Measurements from ENCODE around the gene CHN1. TPM values are rescaled to one million over a fixed set of nuclear protein-coding genes. Genes with fewer than 3 reads are reported as not detected.
A peak's percentile ranks its signal among the peaks of the same experiment; 100 is the strongest.

The CHN1 gene
- total RNA-seq, 6 donors from 2014 or later = 7.2 to 27.1 (median 11.0) TPM

GRCh38 chr2:174781298-174781697 is 223.9 kb downstream of the CHN1 start:
- 87 to 92% methylated on average over 8 to 9 of the region's 9 CpGs for WGBS, 2 donors
- no peaks in the 10 kb centered on the region for H3K9me3 ChIP-seq
- no peak for TF ChIP-seq POLR2A (IDR thresholded peaks at IDR 0.05)
- no peak for TF ChIP-seq EP300 (IDR thresholded peaks at IDR 0.05)
- H3K27ac ChIP-seq = no peak overlapping the region
- ATAC-seq (ENCODE audit: low FRiP score in 2 of 2) (no peak), DNase-seq (no peak)
- H3K4me3 ChIP-seq = no peak overlapping the region
- peaks cover 0 to 14% (median 6%) of the 10 kb centered on the region in 4 donors for H3K4me1 ChIP-seq
- no peaks in the 10 kb centered on the region for H3K36me3 ChIP-seq
- H3K27me3 ChIP-seq = no peaks in the 10 kb centered on the region

DNA sequence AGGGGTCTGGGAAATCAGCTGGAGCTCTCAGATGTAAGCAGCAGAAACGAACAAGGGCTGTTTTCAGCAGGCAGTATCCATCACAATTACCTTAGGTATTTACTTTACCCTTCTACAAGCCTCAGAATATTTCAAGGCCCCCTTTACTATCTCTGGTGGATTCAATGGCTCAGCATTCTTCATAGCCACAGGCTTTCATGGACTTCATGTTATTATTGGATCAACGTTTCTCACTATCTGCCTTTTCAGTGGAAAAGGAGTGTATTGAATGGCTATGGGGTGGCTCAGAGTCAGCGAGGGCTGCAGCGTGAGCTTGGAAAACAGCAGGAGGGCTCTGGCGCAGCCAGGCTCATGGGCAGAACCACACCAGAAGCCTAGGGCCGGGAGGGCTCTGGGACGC is 224.3 kb downstream of the CHN1 start:
- Histone ChIP-seq H3K36me3 (no peaks in the 10 kb centered on the region), H3K27ac (no peak overlapping the region), H3K27me3 (no peaks in the 10 kb centered on the region), H3K4me1 (peaks cover 0 to 14% (median 6%) of the 10 kb centered on the region in 4 donors), H3K9me3 (no peaks in the 10 kb centered on the region), H3K4me3 (no peak overlapping the region)
- 90 to 95% methylated on average over 7 of the region's 7 CpGs for WGBS, 2 donors
- TF ChIP-seq, protein P1, sequence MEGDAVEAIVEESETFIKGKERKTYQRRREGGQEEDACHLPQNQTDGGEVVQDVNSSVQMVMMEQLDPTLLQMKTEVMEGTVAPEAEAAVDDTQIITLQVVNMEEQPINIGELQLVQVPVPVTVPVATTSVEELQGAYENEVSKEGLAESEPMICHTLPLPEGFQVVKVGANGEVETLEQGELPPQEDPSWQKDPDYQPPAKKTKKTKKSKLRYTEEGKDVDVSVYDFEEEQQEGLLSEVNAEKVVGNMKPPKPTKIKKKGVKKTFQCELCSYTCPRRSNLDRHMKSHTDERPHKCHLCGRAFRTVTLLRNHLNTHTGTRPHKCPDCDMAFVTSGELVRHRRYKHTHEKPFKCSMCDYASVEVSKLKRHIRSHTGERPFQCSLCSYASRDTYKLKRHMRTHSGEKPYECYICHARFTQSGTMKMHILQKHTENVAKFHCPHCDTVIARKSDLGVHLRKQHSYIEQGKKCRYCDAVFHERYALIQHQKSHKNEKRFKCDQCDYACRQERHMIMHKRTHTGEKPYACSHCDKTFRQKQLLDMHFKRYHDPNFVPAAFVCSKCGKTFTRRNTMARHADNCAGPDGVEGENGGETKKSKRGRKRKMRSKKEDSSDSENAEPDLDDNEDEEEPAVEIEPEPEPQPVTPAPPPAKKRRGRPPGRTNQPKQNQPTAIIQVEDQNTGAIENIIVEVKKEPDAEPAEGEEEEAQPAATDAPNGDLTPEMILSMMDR (IDR thresholded peaks at IDR 0.05) = no peak
- TF ChIP-seq POLR2A (IDR thresholded peaks at IDR 0.05) (no peak), EP300 (IDR thresholded peaks at IDR 0.05) (no peak), POLR2AphosphoS5 (IDR thresholded peaks at IDR 0.05) (no peak)
- ATAC-seq (ENCODE audit: low FRiP score in 2 of 2) (no peak), DNase-seq (no peak)

DNA sequence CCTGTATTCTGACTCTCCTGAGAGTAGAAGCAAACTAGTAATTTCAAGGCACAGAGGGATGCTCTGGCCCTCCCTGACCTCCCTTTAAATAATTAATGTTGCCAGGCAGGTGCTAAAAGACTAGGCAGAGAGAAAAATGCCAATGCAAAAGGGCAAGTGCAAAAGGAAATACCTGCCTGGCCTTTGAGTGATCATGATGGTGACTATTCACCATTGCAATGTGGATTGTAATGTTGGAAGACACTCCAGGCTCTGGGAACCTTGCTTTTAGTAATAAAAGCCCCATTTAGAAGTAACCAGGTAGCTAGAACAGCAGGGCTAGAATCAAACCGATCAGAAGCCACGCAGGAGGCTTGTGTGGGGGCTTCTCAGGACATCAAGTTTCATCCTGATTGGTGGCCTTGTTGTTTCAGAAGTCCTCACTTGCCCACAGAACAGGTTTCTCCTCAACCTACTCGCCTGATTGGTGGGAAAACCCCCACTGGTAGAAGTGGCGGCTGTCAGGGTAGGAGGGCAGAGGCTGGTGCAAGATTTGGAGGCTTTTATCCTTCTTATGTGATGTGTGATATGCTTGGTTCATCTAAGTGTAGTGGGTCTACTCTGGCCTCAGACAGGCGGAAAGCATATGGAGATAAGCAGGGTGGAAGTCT is 224.9 kb downstream of the CHN1 start:
- TF ChIP-seq POLR2A (IDR thresholded peaks at IDR 0.05) = no peak
- TF ChIP-seq EP300 (IDR thresholded peaks at IDR 0.05) = no peak
- TF ChIP-seq POLR2AphosphoS5 (IDR thresholded peaks at IDR 0.05) = no peak
- TF ChIP-seq, protein P1 (IDR thresholded peaks at IDR 0.05) = no peak
- no peaks in the 10 kb centered on the region for H3K27me3 ChIP-seq
- no peaks in the 10 kb centered on the region for H3K36me3 ChIP-seq
- 81 to 97% methylated on average over 5 of the region's 5 CpGs for WGBS, 2 donors
- DNase-seq (no peak), ATAC-seq (ENCODE audit: low FRiP score in 2 of 2) (no peak)
- H3K4me3 ChIP-seq = no peak overlapping the region
- H3K4me1 ChIP-seq = peaks cover 0 to 14% (median 6%) of the 10 kb centered on the region in 4 donors
- H3K9me3 ChIP-seq = no peaks in the 10 kb centered on the region
- H3K27ac ChIP-seq = no peak overlapping the region

GRCh38 chr2:174779361-174779928 is 225.7 kb downstream of the CHN1 start:
- Histone ChIP-seq H3K36me3 (no peaks in the 10 kb centered on the region), H3K4me3 (no peak overlapping the region), H3K27me3 (no peaks in the 10 kb centered on the region), H3K27ac (peak overlapping the region in 2 of 4 donors; percentile 36 to 72), H3K9me3 (no peaks in the 10 kb centered on the region), H3K4me1 (peaks cover 0 to 14% (median 6%) of the 10 kb centered on the region in 4 donors)
- 90 to 91% methylated on average over 5 of the region's 5 CpGs for WGBS, 2 donors
- ATAC-seq (ENCODE audit: low FRiP score in 2 of 2) (no peak), DNase-seq (no peak)
- TF ChIP-seq, protein P1 (IDR thresholded peaks at IDR 0.05) = no peak
- TF ChIP-seq POLR2A (IDR thresholded peaks at IDR 0.05) (no peak), EP300 (IDR thresholded peaks at IDR 0.05) (no peak), POLR2AphosphoS5 (IDR thresholded peaks at IDR 0.05) (no peak)

DNA sequence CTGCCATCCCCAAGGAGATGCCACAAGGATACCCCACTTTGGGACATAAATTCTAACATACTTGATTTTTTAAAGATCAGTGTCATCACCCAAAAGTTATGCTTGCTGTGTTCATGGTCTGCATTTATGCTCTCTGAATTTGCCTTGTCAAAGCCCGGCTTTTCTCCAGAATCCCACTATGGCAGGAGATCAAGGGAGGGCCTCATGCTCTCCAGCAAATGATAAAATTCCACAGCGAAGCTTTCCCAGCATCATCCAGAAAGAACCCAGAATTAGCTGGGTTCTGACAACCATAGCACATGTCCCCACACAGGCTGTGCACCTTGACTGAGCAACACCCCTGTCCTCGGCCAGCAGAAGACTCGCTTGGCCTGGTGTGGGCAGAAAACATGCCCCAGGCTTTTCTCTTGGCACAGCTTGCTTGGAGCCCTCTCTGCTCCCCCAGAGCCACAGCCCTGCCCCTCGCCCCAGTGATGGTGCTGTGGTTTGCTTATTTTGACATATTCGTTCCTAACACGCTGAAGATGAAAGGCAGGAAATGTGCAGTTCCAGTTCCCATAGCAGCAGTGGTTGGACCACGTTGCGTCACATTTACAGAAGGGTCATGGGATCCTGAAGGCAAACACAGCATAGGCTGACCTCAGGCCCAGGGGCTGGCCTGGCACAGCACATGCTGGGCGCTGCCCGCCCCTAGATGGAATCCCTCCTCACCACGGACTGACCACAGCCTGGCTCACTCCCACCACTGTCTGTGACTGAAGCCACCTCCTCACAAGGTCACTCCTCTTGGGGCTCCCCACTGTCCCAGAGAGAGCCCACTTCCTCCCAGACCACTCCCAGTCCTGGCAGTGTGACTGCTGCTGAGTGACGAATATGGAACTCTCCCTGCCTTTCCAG is 226.8 kb downstream of the CHN1 start:
- ATAC-seq (ENCODE audit: low FRiP score in 2 of 2) (peak; percentile 87 to 88), DNase-seq (peak; percentile 68 to 80)
- Histone ChIP-seq H3K27me3 (no peaks in the 10 kb centered on the region), H3K4me3 (no peak overlapping the region), H3K9me3 (no peaks in the 10 kb centered on the region), H3K36me3 (no peaks in the 10 kb centered on the region), H3K4me1 (peaks cover 0 to 14% (median 6%) of the 10 kb centered on the region in 4 donors), H3K27ac (peak overlapping the region in 3 of 4 donors; percentile 11 to 72 (median 36))
- WGBS, 2 donors = 46 to 49% methylated on average over 10 to 13 of the region's 13 CpGs
- TF ChIP-seq POLR2A (IDR thresholded peaks at IDR 0.05) (no peak), POLR2AphosphoS5 (IDR thresholded peaks at IDR 0.05) (peak; percentile 55 to 71), EP300 (IDR thresholded peaks at IDR 0.05) (peak in 2 of 4 donors; percentile 68 to 79)

Data from upper lobe of left lung (tissue), 6 donors.